ENCODE data around the gene MARCHF4. TPM values are rescaled to one million over a fixed set of nuclear protein-coding genes. Genes with fewer than 3 reads are reported as not detected.

MARCHF4 gene
- total RNA-seq, 1 donor from 2014 or later = 0.09 TPM

- TF ChIP-seq CTCF (IDR thresholded peaks at IDR 0.05) = no peak
- no peak overlapping the region for H3K4me3 ChIP-seq
- no peaks in the 10 kb centered on the region for H3K9me3 ChIP-seq
- H3K4me1 ChIP-seq = peaks cover 10% of the 10 kb centered on the region
- ATAC-seq (no peak), DNase-seq (no peak)
- no peaks in the 10 kb centered on the region for H3K36me3 ChIP-seq
- H3K27me3 ChIP-seq = no peaks in the 10 kb centered on the region
- intact Hi-C loops (cut with DNase I) = no loop called here
- H3K27ac ChIP-seq = no peak overlapping the region
These were observed 31.2 kb downstream of the MARCHF4 start for GRCh38 chr2:216341121-216341520.

DNA sequence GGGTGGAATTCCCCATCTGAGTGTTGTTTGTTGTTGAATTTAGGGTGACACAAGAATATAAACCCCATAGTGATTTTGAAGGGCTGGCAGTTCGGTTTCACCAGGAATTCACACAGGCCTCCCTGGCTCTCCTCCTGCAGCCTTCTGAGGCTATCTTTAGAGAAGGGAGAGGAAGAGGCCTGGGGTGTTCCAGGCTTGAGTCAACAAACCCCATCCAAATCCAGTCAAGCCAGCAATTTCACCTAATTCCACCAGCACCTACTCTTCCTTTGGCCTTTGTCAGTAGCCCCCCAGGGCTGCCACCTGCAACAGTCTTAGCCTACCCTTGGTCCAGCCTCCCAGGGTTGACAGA, 32.0 kb downstream of the MARCHF4 start:
- Histone ChIP-seq H3K4me3 (no peak overlapping the region), H3K9me3 (no peaks in the 10 kb centered on the region), H3K27me3 (no peaks in the 10 kb centered on the region), H3K36me3 (no peaks in the 10 kb centered on the region), H3K4me1 (peaks cover 10% of the 10 kb centered on the region), H3K27ac (no peak overlapping the region)
- intact Hi-C loops (cut with DNase I) = no loop called here
- no peak for DNase-seq
- ATAC-seq = no peak
- TF ChIP-seq CTCF (IDR thresholded peaks at IDR 0.05) = no peak

DNA sequence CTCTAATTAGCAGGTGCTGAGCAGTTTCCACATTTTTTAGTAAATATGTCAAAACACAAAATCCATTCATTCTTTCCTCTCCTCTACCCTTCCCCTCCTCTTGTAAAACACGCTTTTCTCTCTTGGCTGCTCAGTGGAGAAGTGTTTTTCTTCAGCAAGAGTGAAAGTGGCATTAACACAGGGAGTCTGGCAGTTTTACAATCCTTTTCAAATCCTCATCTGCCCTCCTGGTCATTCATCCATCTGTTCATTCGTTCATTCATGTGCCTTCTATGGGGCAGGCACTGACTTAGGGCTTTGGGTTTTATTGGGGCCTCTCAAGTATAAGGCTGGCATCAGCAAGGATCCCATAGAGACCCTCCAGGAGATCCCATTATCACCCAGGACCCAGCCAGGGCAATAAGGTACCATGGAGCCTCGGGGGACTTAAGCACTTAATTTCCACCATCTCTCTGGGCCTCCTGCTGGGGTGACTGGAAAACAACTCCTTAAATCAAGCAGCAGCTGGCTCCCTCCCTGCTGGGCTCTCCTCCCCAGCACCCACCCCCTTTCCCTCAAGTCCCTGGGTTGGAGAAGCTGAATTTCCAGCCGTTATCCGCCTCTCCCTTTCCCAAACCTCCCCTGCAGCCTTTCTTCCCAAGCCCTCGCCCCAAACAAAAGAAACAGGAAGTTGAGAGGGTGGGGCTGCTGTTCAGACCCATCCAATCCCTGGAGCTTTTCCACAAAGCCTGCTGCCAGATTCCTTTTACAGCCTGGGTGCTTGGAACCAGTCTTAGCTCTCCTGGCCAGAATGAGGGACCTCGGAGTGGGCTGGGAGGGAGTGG, 32.6 kb downstream of the MARCHF4 start:
- Histone ChIP-seq H3K9me3 (no peaks in the 10 kb centered on the region), H3K27me3 (no peaks in the 10 kb centered on the region), H3K36me3 (no peaks in the 10 kb centered on the region), H3K4me3 (no peak overlapping the region), H3K27ac (no peak overlapping the region), H3K4me1 (peaks cover 10% of the 10 kb centered on the region)
- DNase-seq (no peak), ATAC-seq (peak; percentile 36)
- no peak for TF ChIP-seq CTCF (IDR thresholded peaks at IDR 0.05)
- intact Hi-C loops (cut with DNase I) = no loop called here

- Histone ChIP-seq H3K36me3 (no peaks in the 10 kb centered on the region), H3K9me3 (no peaks in the 10 kb centered on the region), H3K4me1 (peaks cover 3% of the 10 kb centered on the region), H3K27ac (no peak overlapping the region), H3K4me3 (no peak overlapping the region), H3K27me3 (no peaks in the 10 kb centered on the region)
- intact Hi-C loops (cut with DNase I) = no loop called here
- no peak for TF ChIP-seq CTCF (IDR thresholded peaks at IDR 0.05)
- DNase-seq = no peak
- no peak for ATAC-seq
These were observed 37.0 kb downstream of the MARCHF4 start for GRCh38 chr2:216335252-216335651.

GRCh38 chr2:216328347-216328746, 43.9 kb downstream of the MARCHF4 start:
- DNase-seq (no peak), ATAC-seq (no peak)
- H3K4me1 ChIP-seq = no peaks in the 10 kb centered on the region
- no peak overlapping the region for H3K4me3 ChIP-seq
- H3K36me3 ChIP-seq = no peaks in the 10 kb centered on the region
- no peak overlapping the region for H3K27ac ChIP-seq
- intact Hi-C loops (cut with DNase I) = no loop called here
- no peaks in the 10 kb centered on the region for H3K27me3 ChIP-seq
- H3K9me3 ChIP-seq = no peaks in the 10 kb centered on the region
- TF ChIP-seq CTCF (IDR thresholded peaks at IDR 0.05) = peak; percentile 14
